Activated T-cell treated with anti-CD3 and anti-CD28 coated beads, Interleukin-2, amount 50 U/mL, for 4 hours (primary cell): ENCODE measurements around the gene LIMS1. TPM values are rescaled to one million over a fixed set of nuclear protein-coding genes. Genes with fewer than 3 reads are reported as not detected.

Source experiments
- ATAC-seq, 2 donors: fragments of 200-7000 bp; cut with Tn5 transposase; one replicate each; pipeline ENCODE4 v1.10.0; 2021
- DNase-seq: peaks from one replicate; pipeline ENCODE4 v3.0.0-alpha.2; 2020
- H3K27me3 Mint-ChIP-seq: one replicate; pipeline ENCODE4 v1.8.0; 2021; ENCODE audit warnings: low read depth, mixed read lengths
- H3K36me3 Mint-ChIP-seq: one replicate; pipeline ENCODE4 v1.8.0; 2022; ENCODE audit warnings: mixed read lengths; ENCODE audit not compliant: insufficient read depth
- H3K4me1 Mint-ChIP-seq: one replicate; pipeline ENCODE4 v1.8.0; 2021; ENCODE audit warnings: low read depth, mixed read lengths
- H3K4me3 Mint-ChIP-seq: one replicate; pipeline ENCODE4 v1.8.0; 2021; ENCODE audit warnings: mild to moderate bottlenecking, moderate library complexity, mixed read lengths
- H3K9me3 Mint-ChIP-seq: one replicate; pipeline ENCODE4 v1.8.0; 2021; ENCODE audit warnings: mixed read lengths
- total RNA-seq, 3 donors: library from RNA; stranded (reverse); gene quantifications; one replicate each; pipeline ENCODE4 v1.2.1, GENCODE V29; 2021

LIMS1 gene
- total RNA-seq, 3 donors from 2014 or later: 40.2 to 45.0 (median 41.2) TPM

DNA sequence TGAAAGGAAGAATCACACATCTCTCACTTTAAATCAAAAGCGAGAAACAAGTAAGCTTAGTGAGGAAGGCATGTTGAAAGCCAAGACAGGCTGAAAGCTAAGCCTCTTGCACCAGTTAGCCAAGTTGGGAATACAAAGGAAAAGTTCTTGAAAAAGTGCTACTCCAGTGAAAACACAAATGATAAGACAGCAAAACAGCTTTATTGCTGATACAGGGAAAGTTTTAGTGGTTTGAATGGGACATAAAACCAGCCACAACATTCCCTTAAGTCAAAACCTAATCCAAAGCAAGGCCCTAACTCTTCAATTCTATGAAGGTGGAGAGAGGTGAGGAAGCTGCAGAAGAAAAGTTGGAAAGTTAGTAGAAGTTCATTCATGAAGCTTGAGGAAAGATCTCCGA lies 28.0 kb downstream of the LIMS1 start:
- no peak for DNase-seq
- no peaks in the 10 kb centered on the region for H3K27me3 Mint-ChIP-seq
- no peak for ATAC-seq

DNA sequence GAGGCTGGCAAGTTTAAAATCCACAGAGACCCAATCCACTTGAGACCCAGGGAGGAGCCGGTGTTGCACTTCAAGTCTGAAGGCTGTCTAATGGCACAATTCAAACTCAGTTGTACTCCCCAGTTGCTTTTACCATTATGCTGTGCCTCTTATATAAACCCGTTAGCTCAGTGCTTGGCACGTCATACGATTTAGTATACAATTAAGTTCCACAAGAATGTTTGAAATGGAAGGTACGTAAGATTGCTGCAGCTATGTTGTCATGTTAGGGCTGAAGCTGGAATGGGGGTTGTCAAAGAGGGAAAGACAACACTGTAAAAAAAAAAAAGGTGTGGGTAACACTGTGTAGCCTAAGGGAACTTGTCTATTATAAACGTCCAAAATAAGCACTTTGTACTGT lies 30.2 kb downstream of the LIMS1 start:
- no peaks in the 10 kb centered on the region for H3K36me3 Mint-ChIP-seq
- H3K4me1 Mint-ChIP-seq: peaks cover 4% of the 10 kb centered on the region
- ATAC-seq (no peak), DNase-seq (no peak)
- H3K9me3 Mint-ChIP-seq: no peaks in the 10 kb centered on the region
- no peaks in the 10 kb centered on the region for H3K27me3 Mint-ChIP-seq
- H3K4me3 Mint-ChIP-seq: no peak overlapping the region

More for the DNA sequence above, 28.0 kb downstream of the LIMS1 start:
- H3K36me3 Mint-ChIP-seq: no peaks in the 10 kb centered on the region
- no peaks in the 10 kb centered on the region for H3K9me3 Mint-ChIP-seq
- H3K4me3 Mint-ChIP-seq: no peak overlapping the region
- peaks cover 4% of the 10 kb centered on the region for H3K4me1 Mint-ChIP-seq

DNA sequence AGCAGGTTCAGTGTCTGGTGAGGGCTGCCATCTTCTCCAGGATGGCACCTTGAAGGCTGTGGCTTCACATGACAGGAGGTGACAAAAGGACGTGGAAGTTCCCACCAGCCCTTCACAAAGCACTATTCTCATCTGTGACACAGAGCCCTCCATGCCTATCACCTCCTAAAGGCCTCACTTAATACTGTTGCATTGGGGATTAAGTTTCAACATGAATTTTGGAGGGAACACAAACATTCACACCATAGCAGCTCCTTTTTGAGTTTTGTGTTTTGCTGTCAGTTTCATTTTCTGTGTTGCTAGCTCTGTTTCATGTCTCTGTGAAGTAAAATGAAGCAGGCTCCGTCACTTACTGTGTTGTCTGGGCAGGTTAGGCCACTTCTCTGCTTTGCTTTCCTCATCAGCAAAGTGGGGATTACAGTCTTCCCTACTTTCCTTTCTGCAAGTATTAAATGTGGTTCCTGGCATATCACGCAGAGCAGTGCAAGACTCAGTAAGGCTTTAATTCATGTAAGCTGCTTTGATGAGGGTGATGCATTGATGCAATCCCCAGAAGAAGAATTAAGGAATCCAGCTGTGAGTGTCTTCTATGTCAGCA lies 31.6 kb downstream of the LIMS1 start:
- H3K36me3 Mint-ChIP-seq: no peaks in the 10 kb centered on the region
- H3K27me3 Mint-ChIP-seq: peaks cover 2% of the 10 kb centered on the region
- DNase-seq (no peak), ATAC-seq (peak; percentile 65 to 74)
- peaks cover 4% of the 10 kb centered on the region for H3K4me1 Mint-ChIP-seq
- no peaks in the 10 kb centered on the region for H3K9me3 Mint-ChIP-seq
- H3K4me3 Mint-ChIP-seq: peak overlapping the region; percentile 6

DNA sequence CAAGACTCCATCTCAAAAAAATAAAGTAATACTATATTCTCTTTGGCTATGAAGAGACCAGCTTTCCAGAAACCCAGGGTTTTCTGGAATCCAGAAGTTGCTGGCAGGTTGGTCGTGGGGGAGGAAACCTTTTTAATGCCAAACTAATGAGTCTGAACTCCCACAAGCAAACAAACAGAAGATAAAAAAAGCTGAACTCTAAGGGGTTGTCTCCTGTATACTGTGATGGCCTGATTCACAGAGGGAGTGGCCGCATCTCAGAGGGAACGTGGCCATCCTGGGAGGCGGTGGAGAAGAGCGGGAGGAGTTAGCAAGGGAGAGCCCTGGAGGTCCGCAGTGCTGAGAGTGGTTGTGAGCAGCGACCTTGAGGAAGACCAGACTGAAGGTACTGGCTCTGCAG lies 36.1 kb downstream of the LIMS1 start:
- Mint-ChIP-seq H3K4me1 (peaks cover 9% of the 10 kb centered on the region), H3K4me3 (no peak overlapping the region)

DNA sequence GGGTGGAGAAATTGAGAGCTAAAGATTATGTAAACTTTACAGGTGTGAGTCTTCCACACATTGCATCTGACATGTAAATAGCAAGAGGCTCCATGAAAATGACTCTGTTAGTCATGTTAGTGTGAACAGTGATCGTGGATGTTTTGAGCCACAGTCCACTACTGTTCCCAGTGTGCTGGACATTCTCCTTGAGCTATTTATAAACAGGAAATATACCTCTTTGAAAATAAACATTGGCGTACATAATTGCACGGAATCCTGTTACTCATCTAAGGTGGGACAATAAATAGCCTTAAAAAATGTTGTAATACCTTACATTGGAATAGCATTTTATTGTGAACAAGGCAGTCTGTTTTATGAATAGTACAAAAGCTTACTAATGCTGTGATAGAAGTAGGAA lies 37.0 kb downstream of the LIMS1 start:
- no peaks in the 10 kb centered on the region for H3K9me3 Mint-ChIP-seq
- DNase-seq (no peak), ATAC-seq (no peak)
- peaks cover 2% of the 10 kb centered on the region for H3K27me3 Mint-ChIP-seq
- H3K4me3 Mint-ChIP-seq: no peak overlapping the region
- H3K36me3 Mint-ChIP-seq: no peaks in the 10 kb centered on the region
- peaks cover 6% of the 10 kb centered on the region for H3K4me1 Mint-ChIP-seq

More for the DNA sequence above, 36.1 kb downstream of the LIMS1 start:
- no peaks in the 10 kb centered on the region for H3K9me3 Mint-ChIP-seq
- peaks cover 2% of the 10 kb centered on the region for H3K27me3 Mint-ChIP-seq
- no peaks in the 10 kb centered on the region for H3K36me3 Mint-ChIP-seq
- no peak for DNase-seq
- ATAC-seq: no peak

DNA sequence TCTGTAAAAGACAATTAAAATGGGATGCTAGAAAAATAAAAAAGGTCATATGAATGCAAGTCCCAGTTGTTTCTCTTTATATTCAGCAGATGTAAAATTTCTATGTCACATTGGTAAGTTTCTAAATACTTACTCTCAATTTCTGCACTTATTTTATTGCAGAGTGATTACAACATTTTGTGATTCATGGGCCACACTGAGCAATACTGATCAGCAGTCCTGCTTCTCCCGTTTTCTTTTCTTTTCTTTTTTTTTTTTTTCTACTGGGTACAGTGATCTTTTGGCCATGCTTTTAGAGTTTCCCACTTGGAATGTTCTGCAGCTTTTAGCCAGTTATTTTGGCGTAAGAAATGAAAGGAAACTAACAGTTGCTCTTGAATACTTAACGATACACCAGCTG lies 38.8 kb downstream of the LIMS1 start:
- Mint-ChIP-seq H3K36me3 (no peaks in the 10 kb centered on the region), H3K9me3 (no peaks in the 10 kb centered on the region)

DNA sequence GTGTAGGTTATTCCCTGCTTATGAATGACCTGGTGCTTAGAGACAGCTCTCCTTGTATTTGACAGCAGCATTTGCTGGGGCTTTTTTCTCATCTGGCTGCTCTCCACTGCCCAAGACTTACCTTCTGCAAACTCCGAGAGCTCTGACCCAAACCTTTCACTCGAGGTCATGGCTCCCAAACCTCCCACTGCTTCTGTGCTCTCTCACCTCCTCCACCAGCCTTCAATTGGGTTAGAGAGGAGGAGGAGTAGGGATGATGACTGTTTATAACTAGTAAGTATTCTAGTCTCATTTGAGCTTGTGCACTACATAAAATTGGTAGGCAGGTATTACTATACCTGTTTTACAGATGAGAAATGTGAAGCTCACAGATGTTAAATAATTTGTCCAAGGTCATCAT lies 40.1 kb downstream of the LIMS1 start:
- H3K36me3 Mint-ChIP-seq: no peaks in the 10 kb centered on the region
- no peak for ATAC-seq
- no peak for DNase-seq
- peaks cover 2% of the 10 kb centered on the region for H3K27me3 Mint-ChIP-seq
- no peak overlapping the region for H3K4me3 Mint-ChIP-seq
- H3K4me1 Mint-ChIP-seq: peaks cover 6% of the 10 kb centered on the region
- H3K9me3 Mint-ChIP-seq: no peaks in the 10 kb centered on the region

More for the DNA sequence above, 38.8 kb downstream of the LIMS1 start:
- Mint-ChIP-seq H3K27me3 (peaks cover 2% of the 10 kb centered on the region), H3K4me1 (peaks cover 6% of the 10 kb centered on the region), H3K4me3 (no peak overlapping the region)
- ATAC-seq: no peak
- no peak for DNase-seq

DNA sequence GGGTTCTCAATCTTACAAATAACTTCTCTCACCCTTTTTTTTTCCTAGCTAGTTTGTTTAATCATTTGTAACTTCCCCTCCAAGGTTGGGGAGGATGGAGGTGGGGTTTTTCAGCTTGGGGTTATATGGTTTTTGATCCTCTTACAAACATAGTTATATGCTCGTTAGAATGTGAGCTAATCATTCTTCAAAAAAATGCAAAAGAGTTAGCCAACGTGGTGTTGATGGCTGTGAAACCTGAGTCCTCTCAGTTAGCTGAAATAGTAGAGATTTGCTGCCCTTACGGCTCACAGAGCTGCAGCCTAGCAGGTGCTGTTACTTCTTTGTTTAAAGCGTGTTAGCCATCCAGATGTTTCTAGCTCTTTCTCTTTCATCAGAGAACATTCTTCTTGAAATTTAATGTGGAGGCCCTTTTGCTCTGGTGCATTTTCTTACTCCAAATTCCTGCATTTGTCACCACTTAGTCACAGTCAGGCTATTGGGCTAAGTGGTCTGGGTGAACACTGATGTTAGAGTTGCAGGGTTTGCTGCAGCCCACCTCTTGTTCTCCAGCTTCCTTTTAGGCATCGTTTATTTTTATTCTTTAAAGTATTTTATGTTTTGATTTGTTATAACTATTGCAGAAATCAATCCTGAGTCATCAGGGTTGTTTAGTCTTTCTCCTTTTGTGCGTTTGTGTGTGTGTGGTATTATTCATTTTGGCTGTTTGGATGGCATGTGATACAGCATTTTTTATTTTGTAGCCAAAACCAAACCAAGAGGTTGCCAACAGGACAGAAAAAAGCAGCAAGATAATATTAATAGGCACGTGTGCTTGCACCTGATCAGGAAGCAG lies 41.1 kb downstream of the LIMS1 start:
- peak overlapping the region; percentile 39 for H3K4me3 Mint-ChIP-seq

DNA sequence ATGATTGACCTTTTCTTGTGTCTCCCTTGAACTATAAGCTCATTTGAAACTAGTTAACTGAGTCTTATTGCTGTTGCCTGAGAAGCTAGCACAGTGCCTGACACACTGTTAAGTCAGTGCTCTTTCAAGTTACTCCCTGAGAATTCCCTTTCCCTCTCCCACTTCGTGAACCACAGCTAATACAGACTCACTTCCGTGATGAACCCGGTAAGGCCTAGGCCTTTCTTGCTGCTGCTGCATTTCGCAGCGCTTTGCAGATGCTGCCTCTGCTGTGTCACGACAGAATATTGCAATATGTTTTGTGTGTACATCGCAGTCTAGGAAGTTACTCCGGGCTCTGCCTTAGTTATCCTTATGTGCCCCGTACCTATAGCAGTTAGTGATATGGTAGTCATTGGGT lies 42.8 kb downstream of the LIMS1 start:
- Mint-ChIP-seq H3K9me3 (no peaks in the 10 kb centered on the region), H3K27me3 (no peaks in the 10 kb centered on the region), H3K36me3 (no peaks in the 10 kb centered on the region), H3K4me3 (no peak overlapping the region), H3K4me1 (peaks cover 19% of the 10 kb centered on the region)
- DNase-seq (no peak), ATAC-seq (no peak)

More for the DNA sequence above, 41.1 kb downstream of the LIMS1 start:
- Mint-ChIP-seq H3K9me3 (no peaks in the 10 kb centered on the region), H3K4me1 (peaks cover 11% of the 10 kb centered on the region), H3K36me3 (no peaks in the 10 kb centered on the region), H3K27me3 (peaks cover under 1% of the 10 kb centered on the region)
- DNase-seq: no peak
- no peak for ATAC-seq

DNA sequence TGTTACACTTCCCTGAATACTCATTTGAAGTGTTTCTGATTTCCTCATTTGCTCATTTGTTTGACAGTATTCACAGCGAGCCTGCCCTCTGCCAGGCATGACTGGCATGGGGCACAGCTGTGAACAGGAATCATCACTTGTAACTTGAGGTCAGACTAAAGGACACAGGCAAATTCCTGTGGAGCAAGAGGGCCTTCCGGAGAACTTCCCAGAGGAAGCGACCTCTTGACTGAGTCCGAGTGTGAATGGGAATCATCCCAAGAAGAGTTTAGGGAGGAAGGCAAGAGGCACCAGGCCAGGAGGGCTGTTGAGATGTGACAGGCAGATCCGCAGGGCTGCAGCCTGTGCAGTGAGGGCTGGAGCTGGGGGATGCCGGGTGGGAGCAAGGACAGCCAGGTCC lies 45.4 kb downstream of the LIMS1 start:
- Mint-ChIP-seq H3K4me3 (no peak overlapping the region), H3K4me1 (peaks cover 24% of the 10 kb centered on the region), H3K9me3 (no peaks in the 10 kb centered on the region), H3K27me3 (no peaks in the 10 kb centered on the region), H3K36me3 (no peaks in the 10 kb centered on the region)
- no peak for DNase-seq
- ATAC-seq: no peak

DNA sequence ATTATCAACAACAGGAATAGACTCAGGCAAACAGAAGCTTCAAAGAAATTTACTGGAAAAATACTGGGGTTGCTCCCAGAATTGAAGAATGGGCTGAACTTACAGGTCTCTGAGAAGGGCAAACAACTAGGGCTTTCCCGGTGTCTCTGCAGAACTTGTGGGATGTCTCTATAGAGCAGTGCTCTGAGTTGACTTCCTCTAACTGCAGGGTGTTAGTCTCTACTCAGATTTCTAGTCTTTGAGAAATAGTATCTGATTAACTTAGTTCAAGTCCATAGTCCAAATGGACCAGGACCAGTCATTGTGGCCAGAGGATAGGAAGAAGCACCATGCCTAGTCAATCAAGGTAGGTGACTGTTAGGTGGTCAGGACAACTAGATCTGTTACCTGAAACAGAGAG lies 45.8 kb downstream of the LIMS1 start:
- H3K4me3 Mint-ChIP-seq: no peak overlapping the region
- ATAC-seq (no peak), DNase-seq (no peak)
- H3K36me3 Mint-ChIP-seq: no peaks in the 10 kb centered on the region
- no peaks in the 10 kb centered on the region for H3K27me3 Mint-ChIP-seq
- peaks cover 22% of the 10 kb centered on the region for H3K4me1 Mint-ChIP-seq
- no peaks in the 10 kb centered on the region for H3K9me3 Mint-ChIP-seq

DNA sequence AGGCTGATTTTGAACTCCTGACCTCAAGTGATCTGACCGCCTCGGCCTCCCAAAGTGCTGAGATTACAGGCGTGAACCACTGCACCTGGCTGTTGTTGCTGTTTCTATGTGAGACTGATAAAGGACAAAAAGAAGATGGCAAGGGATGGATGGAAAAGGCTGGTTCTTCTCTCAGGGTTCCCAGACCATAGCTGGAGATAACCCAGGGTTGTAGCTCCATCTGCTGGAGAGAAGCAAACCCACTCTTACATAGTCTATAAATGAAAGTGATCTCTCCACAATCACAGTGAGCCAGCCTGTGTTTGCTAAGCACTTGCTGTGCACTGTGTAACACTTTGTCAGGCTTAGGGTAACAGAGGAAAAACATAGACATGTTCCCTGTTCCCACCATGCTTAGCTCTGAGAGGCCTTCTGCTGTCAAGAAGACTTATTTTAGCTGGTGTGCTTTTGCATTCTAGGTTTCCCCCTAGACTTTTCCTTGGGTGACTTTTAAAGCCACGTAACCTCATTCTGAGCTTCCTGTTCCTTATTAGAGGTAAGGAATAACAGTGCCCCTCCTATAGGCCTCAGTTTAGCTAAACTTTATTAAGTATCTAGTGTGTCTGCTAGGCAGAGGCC lies 49.7 kb downstream of the LIMS1 start:
- Mint-ChIP-seq H3K4me3 (no peak overlapping the region), H3K9me3 (no peaks in the 10 kb centered on the region), H3K4me1 (peaks cover 28% of the 10 kb centered on the region), H3K27me3 (no peaks in the 10 kb centered on the region), H3K36me3 (no peaks in the 10 kb centered on the region)
- peak; percentile 39 for DNase-seq
- peak; percentile 84 to 93 for ATAC-seq

DNA sequence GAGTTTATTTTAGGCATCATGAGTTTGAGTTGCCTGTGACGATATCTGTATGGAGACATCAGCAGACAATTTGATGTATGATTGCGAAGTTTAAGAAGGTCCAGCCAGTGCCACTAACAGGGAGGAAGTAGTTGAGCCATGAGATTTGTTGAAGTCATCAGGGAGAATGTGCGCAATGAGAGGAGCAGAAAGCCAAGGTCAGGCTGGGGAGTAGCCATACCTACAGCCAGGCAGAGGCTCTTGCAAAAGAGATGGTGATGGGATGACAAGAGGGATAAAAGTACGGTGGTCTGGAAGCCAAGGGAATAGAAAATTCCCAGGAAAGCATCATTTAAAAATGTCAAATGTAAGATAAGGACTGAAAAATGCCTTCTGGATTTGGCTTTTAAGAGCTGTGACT lies 51.2 kb downstream of the LIMS1 start:
- DNase-seq: no peak
- Mint-ChIP-seq H3K4me3 (no peak overlapping the region), H3K4me1 (peaks cover 28% of the 10 kb centered on the region), H3K27me3 (no peaks in the 10 kb centered on the region), H3K9me3 (no peaks in the 10 kb centered on the region), H3K36me3 (no peaks in the 10 kb centered on the region)
- ATAC-seq: no peak

DNA sequence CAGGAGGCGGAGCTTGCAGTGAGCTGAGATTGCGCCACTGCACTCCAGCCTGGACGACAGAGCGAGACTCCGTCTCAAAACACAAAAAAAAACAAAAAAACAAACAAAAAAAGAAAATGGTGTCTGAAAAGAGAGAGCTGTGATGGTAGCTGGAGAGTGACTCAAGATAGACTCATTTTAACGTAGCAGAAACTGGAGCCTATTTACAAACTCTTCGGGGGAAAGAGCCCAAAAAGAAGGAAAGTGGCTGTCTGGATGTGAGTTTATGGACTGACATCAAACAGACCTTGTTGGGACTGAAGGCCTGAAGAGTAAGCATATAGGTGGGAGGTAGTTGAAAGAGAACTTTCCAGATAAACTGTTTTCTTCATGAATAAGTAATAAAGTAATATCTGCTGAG lies 51.8 kb downstream of the LIMS1 start:
- Mint-ChIP-seq H3K9me3 (no peaks in the 10 kb centered on the region), H3K4me1 (peaks cover 27% of the 10 kb centered on the region), H3K4me3 (no peak overlapping the region), H3K27me3 (no peaks in the 10 kb centered on the region), H3K36me3 (no peaks in the 10 kb centered on the region)
- no peak for ATAC-seq
- DNase-seq: no peak

DNA sequence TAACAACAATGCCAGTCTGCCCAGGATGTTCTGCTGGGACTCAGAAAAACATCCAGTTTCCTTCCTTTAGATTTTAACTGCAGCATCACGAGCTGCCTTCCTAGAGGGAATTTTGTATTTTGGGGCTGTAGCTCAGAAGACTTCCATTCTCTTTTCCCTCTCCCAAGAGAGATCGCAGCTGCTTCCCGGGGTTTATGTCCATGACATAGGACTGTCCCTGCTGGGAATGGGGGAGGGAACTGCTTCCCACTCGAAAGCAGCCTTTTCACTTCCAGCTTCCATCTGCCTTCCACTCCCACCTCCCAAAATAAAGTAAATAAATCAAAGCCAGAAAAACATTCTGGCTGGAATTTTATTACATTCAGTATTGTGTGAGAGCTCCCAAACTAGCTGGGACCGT lies 52.4 kb downstream of the LIMS1 start:
- Mint-ChIP-seq H3K4me3 (no peak overlapping the region), H3K4me1 (peaks cover 27% of the 10 kb centered on the region), H3K9me3 (no peaks in the 10 kb centered on the region), H3K36me3 (no peaks in the 10 kb centered on the region), H3K27me3 (no peaks in the 10 kb centered on the region)
- DNase-seq (no peak), ATAC-seq (no peak)
